Embryonic facial prominence (tissue), 1 donor: Measurements from ENCODE around the gene MAP3K5.

Experiments
- DNase-seq: peaks from one replicate; pipeline ENCODE4 v3.0.0-alpha.2; 2016; ENCODE audit errors: extremely low spot score

The MAP3K5 gene

GRCh38 chr6:136749359-136749997, 42.8 kb downstream of the MAP3K5 start:
- DNase-seq, result no peak

GRCh38 chr6:136747507-136747906, 44.8 kb downstream of the MAP3K5 start:
- no peak for DNase-seq

GRCh38 chr6:136745300-136745699, 47.0 kb downstream of the MAP3K5 start:
- no peak for DNase-seq

GRCh38 chr6:136744889-136745288, 47.4 kb downstream of the MAP3K5 start:
- no peak for DNase-seq

GRCh38 chr6:136742125-136742524, 50.2 kb downstream of the MAP3K5 start:
- DNase-seq, result no peak

- no peak for DNase-seq
These were observed 52.0 kb downstream of the MAP3K5 start for GRCh38 chr6:136740050-136740974.

- DNase-seq, result no peak
These were observed 52.8 kb downstream of the MAP3K5 start for GRCh38 chr6:136739501-136739900.

GRCh38 chr6:136739071-136739470, 53.2 kb downstream of the MAP3K5 start:
- DNase-seq, result no peak

GRCh38 chr6:136738692-136739057, 53.6 kb downstream of the MAP3K5 start:
- no peak for DNase-seq

GRCh38 chr6:136737871-136738691, 54.2 kb downstream of the MAP3K5 start:
- DNase-seq, result no peak

GRCh38 chr6:136737374-136737844, 54.9 kb downstream of the MAP3K5 start:
- no peak for DNase-seq

- DNase-seq, result no peak
These were observed 55.9 kb downstream of the MAP3K5 start for GRCh38 chr6:136736281-136736960.

GRCh38 chr6:136734977-136735376, 57.3 kb downstream of the MAP3K5 start:
- no peak for DNase-seq

GRCh38 chr6:136732889-136733288, 59.4 kb downstream of the MAP3K5 start:
- DNase-seq, result no peak

GRCh38 chr6:136729832-136730231, 62.4 kb downstream of the MAP3K5 start:
- no peak for DNase-seq

GRCh38 chr6:136728976-136729515, 63.2 kb downstream of the MAP3K5 start:
- DNase-seq, result no peak

GRCh38 chr6:136728033-136728939, 64.0 kb downstream of the MAP3K5 start:
- DNase-seq, result no peak

GRCh38 chr6:136726837-136727557, 65.3 kb downstream of the MAP3K5 start:
- no peak for DNase-seq

- DNase-seq, result no peak
These were observed 67.2 kb downstream of the MAP3K5 start for GRCh38 chr6:136725124-136725523.

GRCh38 chr6:136723780-136724179, 68.5 kb downstream of the MAP3K5 start:
- DNase-seq, result no peak
